Stimulated activated CD8-positive, alpha-beta memory T cell treated with anti-CD3 and anti-CD28 coated beads, Interleukin-7, amount 100 ng/mL, for 48 hours (primary cell): Measurements from ENCODE around the gene RPA1.

Source experiments
- DNase-seq, 2 donors: peaks; one replicate each; pipeline ENCODE4 v3.0.0-alpha.2; 2020; ENCODE audit warnings: low read depth in 1 of 2; ENCODE audit errors: extremely low read depth in 1 of 2

The RPA1 gene

DNA sequence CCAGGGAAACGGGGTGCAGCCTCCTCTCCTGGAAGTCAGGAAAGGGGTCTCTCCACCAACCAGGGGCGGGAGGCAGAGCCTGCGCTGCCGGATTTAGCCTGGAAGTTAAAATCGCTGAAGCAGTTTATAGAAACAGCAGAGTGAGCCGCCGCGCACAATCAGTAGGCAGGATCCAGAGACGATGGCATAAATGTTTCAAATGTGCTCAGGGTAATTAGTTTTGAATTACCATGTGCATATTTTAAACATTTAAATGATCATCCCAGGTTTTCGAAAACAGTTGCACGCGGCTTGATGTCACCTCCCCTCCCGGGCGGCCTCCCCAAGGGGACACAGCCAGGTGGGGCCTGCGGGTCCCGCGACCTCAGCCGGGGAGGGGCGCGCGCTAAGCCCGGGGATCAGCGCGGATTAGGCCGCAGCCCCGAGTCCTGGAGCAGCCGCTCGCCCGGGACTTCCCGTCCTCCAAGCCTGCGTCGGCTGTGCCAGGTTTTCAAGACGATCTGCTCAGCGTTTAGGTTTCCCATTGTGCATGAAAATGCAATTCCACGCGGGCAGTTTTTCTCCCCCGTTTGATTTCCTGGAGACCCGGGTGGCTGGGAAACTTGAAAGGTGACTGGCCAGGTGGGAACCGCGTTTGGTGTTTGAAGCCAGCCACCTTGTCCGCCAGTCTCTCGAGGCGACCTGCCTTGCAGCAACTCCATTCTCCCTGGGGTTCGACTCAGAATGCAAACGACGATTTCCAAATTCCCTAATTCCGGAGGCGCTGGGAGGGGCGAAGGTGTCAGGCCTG, 78.3 kb downstream of the RPA1 start:
- DNase-seq, result no peak

- DNase-seq, result peak in 1 of 2 donors; percentile 22
These were observed 79.0 kb downstream of the RPA1 start for GRCh38 chr17:1908699-1909309.

DNA sequence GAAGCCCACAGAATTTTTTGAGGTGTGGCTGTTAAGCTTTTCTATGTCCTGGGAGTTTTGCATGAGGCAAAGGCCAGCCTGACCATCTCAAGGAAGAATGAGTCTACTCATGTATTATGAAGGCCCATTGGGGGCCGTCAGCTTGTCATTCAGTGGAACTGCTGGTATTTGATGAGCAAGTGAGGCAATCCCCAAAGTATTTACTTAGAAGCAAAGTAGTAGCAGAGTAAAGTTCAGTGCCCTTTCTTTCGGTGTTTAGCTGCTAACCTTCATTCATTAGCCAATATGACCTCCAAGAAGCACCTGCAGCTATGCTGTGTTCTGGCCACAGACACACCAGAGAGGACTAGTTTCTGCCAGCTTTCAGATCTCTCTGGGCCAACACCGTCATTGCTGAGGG, 80.2 kb downstream of the RPA1 start:
- no peak for DNase-seq

DNA sequence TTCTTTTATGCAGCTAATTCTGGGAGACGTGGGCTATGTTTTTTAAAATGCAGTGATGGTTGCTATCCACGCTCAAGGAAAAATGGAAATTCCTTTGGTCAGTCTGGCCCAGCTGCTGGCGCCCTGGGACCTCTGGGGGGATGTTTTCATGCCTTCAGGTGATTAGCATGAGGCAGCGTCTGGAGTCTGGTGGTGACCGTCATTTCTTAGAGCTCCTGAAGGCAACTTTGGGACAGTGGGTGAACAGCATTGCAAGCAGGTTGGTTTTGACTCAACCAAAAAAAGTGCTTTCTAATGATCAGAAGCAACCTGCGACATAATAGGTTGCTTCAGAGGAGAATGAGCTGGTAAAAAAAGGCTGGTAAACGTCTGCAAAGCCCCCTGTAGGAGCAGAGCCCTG, 82.3 kb downstream of the RPA1 start:
- no peak for DNase-seq

DNA sequence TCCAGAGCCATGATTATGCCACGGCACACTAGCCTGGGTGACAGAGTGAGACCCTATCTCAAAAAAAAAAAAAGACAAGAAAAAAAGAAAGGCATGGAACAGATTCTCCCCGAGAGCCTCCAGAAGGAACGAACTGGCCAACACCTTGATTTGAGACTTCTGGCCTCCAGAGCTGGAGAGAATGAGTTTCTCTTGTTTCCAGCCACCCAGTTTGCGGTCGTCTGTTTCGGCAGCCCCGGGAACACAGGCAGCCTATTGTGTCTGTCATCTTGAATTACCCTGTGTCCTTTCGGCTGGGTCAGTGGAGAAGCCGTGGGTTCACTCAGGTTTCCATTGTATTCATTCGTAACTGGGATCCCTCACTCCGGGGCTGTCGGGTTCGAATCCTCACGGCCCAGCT, 83.9 kb downstream of the RPA1 start:
- DNase-seq, result no peak

GRCh38 chr17:1914661-1915083, 84.9 kb downstream of the RPA1 start:
- DNase-seq, result no peak

DNA sequence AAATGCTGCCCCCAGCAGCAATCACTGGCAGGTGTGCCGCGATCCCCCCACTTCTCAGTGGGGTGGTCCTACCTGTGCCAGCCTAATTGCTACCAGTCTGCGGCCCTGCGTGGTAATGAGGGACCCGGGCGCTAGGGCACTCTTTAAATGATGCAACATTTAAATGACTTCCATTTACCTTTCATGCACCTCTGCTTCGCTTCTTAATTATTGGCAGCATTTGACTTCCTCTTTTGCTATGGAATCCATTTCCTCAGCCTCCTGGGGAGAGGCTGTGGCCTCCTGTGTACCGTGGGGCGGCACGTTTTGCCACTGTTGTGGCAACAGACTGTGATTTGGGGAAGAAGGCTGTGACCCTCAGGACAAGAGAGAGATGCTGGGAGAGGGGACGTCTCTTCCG, 86.1 kb downstream of the RPA1 start:
- DNase-seq, result no peak

- no peak for DNase-seq
These were observed 86.5 kb downstream of the RPA1 start for GRCh38 chr17:1916316-1916715.

- no peak for DNase-seq
These were observed 87.3 kb downstream of the RPA1 start for GRCh38 chr17:1916963-1917715.

DNA sequence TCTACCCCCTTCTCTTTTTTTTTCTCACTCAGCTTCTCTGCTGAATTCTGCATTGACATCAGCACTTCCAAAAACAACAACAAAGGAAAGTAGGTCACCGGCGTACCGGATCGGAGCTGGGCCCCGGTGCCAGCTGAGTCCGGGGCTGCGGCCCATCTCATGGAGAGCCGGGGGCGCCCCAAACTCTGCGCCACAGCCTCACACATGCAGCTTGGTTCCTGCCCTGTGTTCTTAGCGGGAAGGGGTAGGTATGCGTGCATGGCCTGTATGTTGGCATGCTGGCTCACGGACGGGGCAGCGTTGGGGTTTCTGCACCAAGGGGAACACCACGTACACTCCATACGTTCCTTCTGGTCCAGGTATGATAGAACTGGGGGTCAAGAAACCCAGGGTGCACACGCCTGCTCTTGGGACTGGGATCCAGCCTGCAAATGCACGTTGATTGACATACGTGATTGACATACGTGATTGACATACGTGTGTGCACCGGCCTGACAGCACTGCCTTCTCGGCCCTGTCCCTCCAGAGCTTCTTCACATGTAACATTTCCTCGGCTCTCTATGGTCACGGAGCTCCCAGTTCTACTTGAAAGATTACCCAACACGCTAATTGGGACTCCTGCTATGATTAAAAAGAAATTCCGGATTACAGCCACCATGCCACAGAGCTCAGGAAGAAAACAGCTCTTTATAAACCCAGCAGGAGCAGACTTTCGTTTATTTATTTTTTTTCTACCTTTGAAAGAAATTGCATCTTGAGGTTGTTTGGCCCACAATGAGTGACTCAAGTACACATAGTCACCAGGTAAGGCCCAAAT, 88.7 kb downstream of the RPA1 start:
- no peak for DNase-seq

DNA sequence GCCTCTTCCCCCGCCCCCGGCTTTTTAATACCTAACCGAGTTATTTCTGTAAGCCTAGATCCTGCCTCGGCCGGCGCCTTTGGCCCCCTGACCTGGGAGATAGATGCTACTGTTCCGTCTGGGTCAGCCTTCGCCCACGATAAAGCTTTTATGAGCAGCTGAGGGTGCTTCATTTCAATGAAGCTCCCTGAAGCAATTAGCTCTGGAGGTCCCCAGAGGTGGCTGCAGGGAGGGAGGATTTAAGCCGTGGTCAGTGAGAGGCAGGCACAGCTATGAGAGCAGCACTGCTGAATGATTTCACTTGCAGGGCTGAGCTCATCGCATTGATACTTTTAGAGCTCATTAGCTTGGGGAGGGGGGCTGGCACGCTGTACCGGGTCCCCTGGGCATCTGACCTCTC, 89.4 kb downstream of the RPA1 start:
- no peak for DNase-seq

GRCh38 chr17:1920948-1921351, 91.1 kb downstream of the RPA1 start:
- DNase-seq, result no peak

DNA sequence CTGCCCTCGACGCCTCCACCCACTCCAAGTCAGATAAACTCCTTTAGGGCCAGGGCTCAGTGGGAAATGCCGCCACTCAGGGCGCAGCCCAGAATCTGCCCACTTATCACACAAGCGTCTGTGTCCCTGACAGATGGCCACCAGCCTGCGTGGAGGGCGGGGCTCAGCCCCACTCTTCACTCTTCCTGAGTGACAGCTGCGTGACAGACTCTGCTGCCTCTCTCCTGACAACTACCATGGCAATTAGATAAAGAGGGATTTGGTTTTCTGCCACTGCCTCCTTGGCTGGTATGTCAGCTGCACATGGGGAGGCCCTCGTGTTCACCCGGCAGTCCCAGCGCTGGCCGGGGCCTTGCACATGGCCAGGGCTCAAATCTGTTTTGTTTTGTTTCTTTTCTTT, 99.2 kb downstream of the RPA1 start:
- no peak for DNase-seq

DNA sequence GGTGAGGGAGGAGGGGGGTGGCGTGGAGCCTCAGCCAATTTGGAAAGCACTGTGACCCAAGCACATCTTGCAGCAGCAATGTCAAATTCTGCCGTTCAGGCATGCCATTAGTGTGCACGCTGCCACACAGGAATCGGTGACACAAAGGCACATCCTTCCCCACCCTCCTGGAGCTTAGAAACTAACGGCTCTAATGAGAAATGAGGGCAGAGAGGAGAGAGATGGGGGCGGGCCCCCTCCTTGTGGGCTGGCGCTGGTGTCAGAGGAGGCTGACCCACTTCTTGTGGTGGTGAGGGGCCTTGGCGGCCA, 100.5 kb downstream of the RPA1 start:
- no peak for DNase-seq

DNA sequence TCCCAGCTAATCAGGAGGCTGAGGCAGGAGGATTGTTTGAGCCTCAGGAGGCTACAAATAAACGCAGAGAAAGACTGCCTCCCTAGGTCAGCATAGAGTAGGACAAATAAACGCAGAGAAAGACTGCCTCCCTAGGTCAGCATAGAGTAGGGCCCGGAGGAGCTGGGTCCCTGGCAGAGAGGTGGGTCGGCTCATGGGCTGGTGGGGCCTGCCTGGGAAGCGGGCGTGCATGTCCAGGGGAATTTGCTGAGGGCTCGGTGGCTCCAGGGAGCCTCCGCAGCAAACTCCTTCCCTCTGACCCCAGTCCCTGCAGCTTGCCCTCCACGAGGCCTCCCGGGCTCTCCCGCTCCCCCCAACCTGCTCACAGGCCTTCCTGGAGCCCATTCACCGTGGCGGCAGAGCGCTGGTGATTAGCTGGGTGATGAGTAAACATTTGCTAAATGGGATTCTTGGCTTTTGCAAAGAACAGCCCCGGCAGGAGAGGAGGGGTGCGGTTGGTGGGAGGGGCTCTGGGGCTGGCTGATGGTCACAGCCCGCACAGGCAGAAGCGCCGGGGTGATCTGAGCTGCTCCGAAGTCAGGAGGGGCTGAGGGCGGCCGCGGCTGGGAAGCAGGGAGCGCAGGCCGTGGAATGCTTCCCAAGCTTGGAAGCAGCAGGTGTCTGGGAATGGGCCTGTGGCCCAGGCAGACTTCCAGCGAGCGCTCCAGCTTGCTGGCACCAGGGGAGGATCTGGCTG, 102.2 kb downstream of the RPA1 start:
- DNase-seq, result no peak

DNA sequence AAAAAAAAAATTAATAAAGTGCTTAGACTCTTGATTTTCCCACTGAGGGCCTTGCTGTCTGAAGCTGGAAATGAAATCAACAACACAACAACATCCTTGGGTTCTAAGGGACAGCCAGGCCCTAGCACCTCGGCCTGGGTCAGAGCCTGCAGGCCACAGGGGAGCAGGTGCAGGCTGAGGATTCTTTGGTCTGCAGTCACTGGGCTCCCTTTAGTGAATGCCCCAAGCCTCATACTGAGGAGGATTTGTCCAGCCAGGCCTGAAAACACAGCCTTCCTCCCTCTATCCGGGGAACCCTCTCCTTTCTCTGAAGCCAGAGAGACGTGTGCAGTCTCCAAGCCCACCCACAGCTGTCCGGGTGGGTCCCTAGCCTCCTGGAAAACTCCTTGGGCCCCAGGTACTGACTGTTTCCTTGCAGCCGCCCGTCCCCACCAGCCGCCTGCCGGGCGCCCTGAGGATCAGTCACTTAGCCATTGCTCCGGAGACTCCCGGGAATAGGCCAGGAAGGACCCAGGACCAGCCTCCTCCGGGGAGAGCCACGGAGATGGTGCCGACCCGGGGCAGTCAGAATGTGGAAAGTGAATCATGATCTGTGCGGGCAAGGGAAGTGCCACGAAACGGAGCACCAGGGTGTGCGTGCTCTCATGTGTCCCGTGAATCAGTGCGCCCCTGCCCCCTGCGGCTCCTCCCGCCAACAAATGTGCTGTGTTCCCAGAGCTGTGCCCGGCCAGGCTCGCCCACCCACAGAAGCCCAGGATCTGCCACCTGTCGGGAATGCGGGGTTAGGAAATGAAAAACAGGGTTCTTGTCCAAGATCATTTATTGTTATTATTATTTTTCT, 104.3 kb downstream of the RPA1 start:
- DNase-seq, result no peak

GRCh38 chr17:1934901-1935300, 105.1 kb downstream of the RPA1 start:
- DNase-seq, result no peak

GRCh38 chr17:1936766-1937165, 107.0 kb downstream of the RPA1 start:
- no peak for DNase-seq

DNA sequence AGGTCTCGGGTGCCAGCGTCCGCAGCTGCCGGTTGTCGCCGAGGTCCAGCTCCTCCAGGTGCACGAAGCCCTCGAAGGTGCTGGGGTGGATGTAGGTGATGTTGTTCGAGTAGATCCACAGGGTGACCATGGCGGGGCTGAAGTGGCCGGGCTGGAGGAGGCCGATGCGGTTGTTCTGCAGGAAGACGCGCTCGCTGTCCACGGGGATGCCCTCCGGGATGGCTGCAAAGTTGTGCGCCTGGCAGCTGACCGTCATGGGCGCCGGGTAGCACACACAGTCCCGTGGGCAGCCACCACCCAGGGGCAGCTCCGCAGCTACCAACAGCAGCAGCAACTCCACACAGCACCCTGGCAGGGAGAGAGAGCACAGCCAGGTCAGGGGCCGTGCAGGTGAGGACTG, 107.7 kb downstream of the RPA1 start:
- DNase-seq, result no peak
